Right renal cortex interstitium (tissue), 3 donors: ENCODE measurements around the gene CD96. TPM values are rescaled to one million over a fixed set of nuclear protein-coding genes. Genes with fewer than 3 reads are reported as not detected.
"Not testable (repeated sequence)": the region's sequence is repeated elsewhere in the genome, so short reads cannot be mapped to it uniquely, and the experiment has no call there.

Source experiments
- DNase-seq, 3 donors: peaks; one replicate each; pipeline ENCODE4 v3.0.0-alpha.2; 2013; ENCODE audit warnings: low read depth in 3 of 3, low spot score in 2 of 3
- polyA plus RNA-seq, 3 donors: library from polyadenylated mRNA; unstranded; fragments of 120-200 nt; gene quantifications; one replicate each; pipeline ENCODE4 v1.2.1, GENCODE V29; 2013; ENCODE audit not compliant: insufficient read length in 3 of 3

The CD96 gene
- polyA plus RNA-seq, 3 donors, result 0.75 to 1.4 (median 1.2) TPM

GRCh38 chr3:111548092-111548491 lies 6.1 kb downstream of the CD96 start:
- no peak for DNase-seq

GRCh38 chr3:111548756-111549155 lies 6.8 kb downstream of the CD96 start:
- no peak for DNase-seq

DNA sequence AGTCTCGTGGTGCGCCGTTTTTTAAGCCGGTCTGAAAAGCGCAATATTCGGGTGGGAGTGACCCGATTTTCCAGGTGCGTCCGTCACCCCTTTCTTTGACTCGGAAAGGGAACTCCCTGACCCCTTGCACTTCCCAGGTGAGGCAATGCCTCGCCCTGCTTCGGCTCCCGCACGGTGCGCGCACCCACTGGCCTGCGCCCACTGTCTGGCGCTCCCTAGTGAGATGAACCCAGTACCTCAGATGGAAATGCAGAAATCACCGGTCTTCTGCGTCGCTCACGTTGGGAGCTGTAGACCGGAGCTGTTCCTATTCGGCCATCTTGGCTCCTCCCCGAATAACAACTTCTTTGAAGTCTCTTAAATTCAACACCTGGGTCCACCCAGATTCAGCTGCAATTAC lies 19.9 kb downstream of the CD96 start:
- DNase-seq, result not testable (repeated sequence)

DNA sequence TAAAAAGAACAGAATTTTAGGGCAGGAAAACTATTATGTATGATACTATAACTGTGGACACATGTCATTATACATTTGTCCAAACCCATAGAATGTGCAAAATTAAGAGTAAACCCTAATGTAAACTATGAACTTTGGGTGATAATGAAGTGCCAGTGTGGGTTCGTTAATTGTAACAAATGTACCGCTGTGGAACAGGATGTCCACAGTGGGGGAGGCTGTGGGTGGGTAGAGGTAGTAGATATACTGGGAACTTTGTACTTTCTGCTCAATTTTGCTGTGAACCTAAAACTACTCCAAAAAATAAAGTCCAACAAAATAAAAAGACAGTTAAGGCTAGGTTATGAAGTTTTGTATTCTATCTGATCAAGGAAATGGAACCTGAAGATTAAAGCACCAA lies 24.8 kb downstream of the CD96 start:
- DNase-seq, result no peak

DNA sequence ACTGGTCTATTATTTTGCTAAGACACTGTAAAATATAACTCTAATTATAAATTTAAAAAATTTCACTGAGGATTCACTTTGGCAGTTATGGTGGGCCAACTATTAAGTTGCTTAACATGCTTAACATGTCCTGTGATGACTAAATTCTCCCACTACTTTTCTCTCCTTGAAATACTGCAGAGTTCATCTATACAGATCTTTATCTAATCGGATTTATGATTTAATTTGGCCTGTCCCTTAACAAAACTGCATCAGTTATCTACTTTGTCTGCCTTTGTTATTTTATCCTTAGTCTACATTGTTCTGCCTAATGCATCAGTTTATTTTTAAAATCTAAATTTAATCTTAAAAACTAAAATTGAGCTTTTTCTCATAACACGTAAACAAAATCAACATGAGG lies 26.4 kb downstream of the CD96 start:
- no peak for DNase-seq

GRCh38 chr3:111568911-111569310 lies 26.9 kb downstream of the CD96 start:
- no peak for DNase-seq

DNA sequence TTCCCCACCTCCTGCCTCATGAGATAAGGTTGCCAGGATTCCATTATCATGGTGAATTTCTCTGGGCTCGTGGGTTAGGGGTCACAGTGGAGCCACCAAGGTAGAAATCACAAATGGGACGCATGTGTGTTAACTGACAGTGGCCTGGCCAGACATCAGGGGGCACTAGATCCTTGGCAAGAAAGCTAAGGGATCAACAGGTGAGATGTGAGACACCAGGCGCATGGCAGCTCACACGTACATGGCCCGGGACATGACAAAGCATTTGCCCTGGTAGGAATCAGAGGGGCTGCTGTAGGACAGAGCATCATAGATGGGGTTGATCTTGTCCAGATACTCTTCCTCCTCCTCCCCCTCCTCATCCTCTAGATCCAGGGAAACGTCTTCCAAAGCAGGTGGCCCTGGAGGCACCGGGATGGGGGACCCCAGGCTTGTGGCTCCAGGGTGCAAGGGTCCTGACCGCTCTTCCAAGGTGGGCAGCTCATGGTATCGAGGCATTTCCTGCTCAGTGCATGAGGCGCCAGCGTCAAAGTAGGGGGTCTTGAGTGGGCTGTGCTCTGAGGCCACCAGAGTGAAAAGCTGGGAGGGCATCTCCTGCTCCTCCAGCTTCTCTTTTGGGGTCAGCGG lies 28.5 kb downstream of the CD96 start:
- DNase-seq, result no peak

DNA sequence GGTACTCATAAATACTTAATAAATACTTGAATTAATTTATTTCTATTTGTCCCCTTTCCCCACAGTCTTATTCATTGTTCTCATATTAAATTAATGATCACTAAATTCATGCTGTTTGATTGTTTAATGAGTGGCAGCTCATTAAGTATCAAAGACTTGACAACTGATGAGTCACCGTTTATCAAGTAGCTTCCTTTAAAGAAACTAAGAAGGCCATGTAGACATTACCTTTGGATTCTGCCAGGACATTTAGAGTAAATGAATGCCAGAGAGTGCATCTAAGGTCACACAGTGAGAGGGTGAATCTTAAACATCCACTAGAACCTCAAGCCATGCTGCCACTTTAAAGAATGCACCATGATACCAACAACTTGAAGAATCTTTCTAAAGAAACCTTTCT lies 29.3 kb downstream of the CD96 start:
- DNase-seq, result no peak

DNA sequence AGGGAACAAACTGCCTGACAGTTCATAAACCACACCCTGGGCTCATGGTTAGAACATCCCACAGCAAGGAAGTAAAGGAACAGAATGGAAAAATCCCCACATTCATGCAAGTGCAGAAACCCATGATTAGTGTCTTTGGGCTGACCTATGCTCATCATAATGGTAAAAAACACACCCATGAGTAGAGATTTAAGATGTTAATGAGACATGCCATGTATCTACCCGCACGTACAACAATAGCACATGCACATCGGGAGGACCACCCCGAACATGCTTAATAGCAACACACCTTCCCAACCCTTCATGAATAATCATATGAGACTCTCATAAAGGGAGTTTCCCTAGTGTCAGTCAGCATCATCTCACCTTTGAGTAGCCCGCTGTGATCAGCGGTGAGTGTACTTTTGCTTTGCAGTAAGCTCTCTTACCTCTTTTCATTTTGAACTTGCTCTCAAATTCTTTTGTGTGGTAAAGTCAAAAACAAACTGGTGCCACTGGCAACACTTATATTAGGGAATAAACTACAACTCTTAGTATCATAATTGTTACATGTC lies 30.0 kb downstream of the CD96 start:
- no peak for DNase-seq

- no peak for DNase-seq
These were observed 35.1 kb downstream of the CD96 start for GRCh38 chr3:111577113-111577512.

GRCh38 chr3:111577798-111578685 lies 36.0 kb downstream of the CD96 start:
- no peak for DNase-seq

- no peak for DNase-seq
These were observed 36.9 kb downstream of the CD96 start for GRCh38 chr3:111578867-111579266.

GRCh38 chr3:111579495-111579894 lies 37.5 kb downstream of the CD96 start:
- DNase-seq, result no peak

DNA sequence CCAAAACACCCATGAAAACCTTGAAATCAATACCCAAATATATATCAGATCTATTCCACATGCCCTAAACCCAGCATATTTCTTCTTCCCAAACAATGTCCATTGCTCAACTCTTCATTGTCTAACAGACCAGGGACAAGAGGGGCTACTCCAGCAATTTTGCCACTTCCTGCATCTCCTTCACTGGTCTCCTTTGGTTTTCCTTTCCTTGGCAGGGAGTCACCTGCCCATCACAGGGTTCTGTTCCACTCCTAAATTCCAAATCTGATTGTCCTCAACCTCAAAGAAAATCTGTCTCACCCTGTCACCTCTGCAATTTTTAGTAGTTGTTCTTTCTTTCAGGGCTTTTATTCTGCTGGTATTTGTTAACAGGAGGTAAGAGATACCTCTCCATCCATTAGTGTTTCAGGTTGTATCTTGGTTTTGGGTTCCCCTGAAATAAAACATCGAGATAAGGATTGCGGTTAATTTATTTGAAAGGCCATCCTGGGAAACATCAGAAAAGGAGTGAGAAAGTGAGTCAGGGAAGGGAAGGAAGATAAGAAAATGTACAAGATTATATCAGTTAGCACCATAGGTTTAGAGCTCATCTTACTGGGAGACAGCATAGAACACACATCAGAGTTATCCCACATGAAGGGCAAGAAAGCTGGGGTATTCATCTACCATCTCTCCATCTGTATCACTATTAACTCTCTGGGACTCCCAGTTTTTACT lies 39.6 kb downstream of the CD96 start:
- DNase-seq, result no peak

DNA sequence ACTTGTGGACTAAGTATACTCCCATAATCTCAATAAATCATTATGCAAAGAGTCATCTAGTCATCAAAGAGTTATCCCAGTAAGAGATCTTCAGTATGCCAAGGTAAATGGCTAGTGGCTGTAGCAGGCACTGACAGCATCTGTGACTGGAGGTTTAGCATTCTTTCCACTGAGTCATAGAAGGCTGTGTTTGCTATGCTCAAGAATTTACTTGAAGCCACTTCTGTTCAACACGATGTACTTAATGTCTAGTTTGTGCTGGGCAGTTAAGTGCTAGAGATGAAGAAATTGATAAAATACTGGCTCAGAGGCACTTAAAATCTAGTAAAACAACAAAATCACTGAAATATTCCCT lies 40.1 kb downstream of the CD96 start:
- no peak for DNase-seq

GRCh38 chr3:111584744-111585143 lies 42.7 kb downstream of the CD96 start:
- no peak for DNase-seq

GRCh38 chr3:111585217-111585616 lies 43.2 kb downstream of the CD96 start:
- DNase-seq, result no peak

GRCh38 chr3:111588527-111588926 lies 46.5 kb downstream of the CD96 start:
- no peak for DNase-seq

DNA sequence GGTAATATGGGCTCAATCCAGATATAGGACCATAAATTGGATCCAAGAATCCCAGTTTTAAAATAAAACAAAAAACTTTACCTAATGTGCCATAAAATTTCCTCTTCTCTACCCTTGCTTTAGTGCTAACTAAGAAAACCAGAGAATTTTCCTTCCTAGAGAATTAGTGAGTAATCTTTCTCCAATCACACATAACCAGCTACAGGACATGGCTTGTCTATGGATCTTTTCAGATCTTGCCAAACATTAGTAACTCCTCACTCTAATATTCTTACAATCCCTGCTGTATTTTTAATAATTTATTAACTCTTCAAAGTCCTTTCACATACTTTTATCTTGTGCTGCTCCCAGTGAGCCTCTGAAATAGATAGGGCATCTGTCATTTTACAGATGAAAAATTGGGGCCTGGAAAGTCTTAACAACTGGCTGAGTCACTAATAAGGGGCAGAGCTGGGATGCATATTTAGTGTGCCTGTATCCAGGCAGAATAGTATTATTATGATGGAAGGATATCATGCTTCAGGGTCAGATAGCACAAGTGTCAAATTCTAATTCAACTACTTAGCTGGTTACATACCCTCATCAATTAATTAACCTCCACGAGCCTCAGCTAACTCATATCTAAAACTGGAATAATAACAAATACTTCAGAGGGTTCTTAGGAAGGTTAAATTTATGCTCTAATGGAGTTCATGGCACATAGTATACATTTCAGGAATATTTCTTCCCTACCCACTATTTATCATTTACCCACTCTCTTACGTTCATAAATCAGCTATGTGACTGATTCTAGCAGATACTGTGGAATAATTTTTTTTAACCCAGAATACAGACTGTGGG lies 47.5 kb downstream of the CD96 start:
- DNase-seq, result no peak

DNA sequence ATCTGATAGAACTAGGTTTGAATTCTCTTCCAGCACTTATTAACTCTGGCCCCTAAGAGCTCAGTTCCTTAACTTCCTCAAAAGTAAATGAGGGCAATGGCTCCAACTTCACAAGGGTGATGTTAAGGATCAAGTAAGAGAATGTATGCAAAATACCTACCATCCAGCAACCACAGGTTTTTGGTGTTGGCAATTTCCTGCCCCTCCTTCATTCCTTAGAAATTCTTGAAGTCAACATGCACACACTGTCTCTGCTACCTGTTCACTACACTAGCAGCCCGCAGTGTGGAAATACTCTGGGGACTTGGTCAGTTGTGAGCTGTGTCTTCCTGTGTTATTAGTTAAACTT lies 48.1 kb downstream of the CD96 start:
- no peak for DNase-seq

DNA sequence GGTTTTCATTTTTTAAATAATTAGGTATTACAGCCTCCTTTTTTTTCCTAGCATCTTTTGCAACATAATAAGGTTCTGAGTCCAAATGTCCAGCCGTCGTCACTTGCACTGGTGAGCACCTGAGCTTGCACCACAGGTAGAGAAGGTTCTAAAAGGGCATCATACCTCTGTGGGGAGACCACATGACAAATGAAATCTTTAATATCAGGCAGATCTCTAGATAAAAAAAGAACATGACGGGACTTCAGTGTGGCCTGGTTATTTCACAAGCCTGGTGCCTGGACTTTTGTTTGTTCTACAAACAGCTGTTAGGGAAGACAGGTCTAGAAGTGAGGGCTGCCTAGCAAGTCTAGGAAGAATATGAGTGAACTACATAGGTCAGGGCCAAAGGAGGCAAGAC lies 49.6 kb downstream of the CD96 start:
- DNase-seq, result no peak
